Fibroblast of villous mesenchyme (primary cell): Measurements from ENCODE around the gene ADD1. TPM values are rescaled to one million over a fixed set of nuclear protein-coding genes. Genes with fewer than 3 reads are reported as not detected.

Source experiments
- DNase-seq: peaks from one replicate; pipeline ENCODE4 v3.0.0-alpha.2; 2010; ENCODE audit warnings: low read depth
- H3K4me3 ChIP-seq: 2 replicates; pipeline ENCODE4 v1.5.1; 2011; ENCODE audit warnings: low read depth, mild to moderate bottlenecking, low read length
- CTCF ChIP-seq: IDR thresholded peaks from 2 replicates; pipeline ENCODE4 v1.5.1; 2012; ENCODE audit warnings: low read depth, mild to moderate bottlenecking, low read length; ENCODE audit not compliant: insufficient read depth
- total RNA-seq: library from RNA; depleted of rRNA; stranded (reverse); fragments of >200 nt; gene quantifications from 2 replicates; pipeline ENCODE4 v1.2.3, GENCODE V29; 2012

Gene ADD1
- total RNA-seq, 1 donor, result 212 TPM

GRCh38 chr4:2837904-2838496 is 5.6 kb upstream of the ADD1 start:
- peak; percentile 78 for DNase-seq
- no peak for TF ChIP-seq CTCF
- no peak overlapping the region for H3K4me3 ChIP-seq

DNA sequence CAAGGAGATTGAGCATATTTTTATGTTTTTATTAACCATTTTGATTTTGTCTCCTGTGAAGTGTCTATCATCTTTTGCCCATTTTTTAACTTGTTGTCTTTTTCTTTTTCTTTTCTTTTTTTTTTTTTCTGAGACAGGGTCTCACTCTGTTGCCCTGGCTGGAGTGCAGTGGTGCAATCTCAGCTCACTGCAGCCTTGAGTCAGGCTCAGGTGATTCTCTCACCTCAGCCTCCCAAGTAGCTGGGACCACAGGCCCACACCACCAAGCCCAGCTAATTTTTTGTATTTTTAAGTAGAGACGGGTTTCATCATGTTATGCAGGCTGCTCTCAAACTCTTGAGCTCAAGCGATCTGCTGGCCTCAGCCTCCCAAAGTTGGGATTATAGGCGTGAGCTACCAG is 4.6 kb upstream of the ADD1 start:
- TF ChIP-seq CTCF, result no peak
- DNase-seq, result no peak

DNA sequence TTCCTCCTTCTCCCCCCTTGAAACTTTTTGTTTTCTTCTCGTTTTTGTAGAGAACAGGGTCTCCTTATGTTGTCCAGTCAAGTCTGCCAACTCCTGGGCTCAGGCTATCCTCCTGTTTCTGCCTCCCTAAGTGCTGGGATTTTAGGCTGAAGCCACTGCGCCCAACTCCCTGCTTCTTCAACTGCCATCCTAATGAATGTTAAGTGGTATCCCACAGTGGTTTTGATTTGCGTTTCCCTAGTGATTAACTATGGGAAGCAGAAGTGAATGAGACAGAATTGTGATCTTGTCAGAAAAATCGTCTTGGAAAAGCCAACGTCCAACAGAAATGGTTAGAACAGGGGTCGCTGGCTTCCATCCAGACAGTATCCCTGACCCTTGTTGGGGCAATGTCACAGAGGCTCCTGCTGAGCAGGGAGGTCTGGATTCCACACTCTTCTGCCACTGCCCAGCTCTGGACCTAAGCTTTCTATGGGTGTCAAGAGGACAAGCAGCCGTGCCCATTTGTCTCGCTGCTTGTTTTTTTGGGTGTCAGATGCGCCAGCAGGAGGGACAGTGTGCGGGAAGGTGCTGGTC is 869 bp upstream of the ADD1 start:
- TF ChIP-seq CTCF, result no peak
- H3K4me3 ChIP-seq, result peak overlapping the region; percentile 69
- no peak for DNase-seq

More for the DNA sequence above, 4.6 kb upstream of the ADD1 start:
- no peak overlapping the region for H3K4me3 ChIP-seq

GRCh38 chr4:2843941-2844584 is 419 bp downstream of the ADD1 start:
- H3K4me3 ChIP-seq, result peak overlapping the region; percentile 88
- TF ChIP-seq CTCF, result no peak
- DNase-seq, result peak; percentile 48

GRCh38 chr4:2846172-2846571 is 2.5 kb downstream of the ADD1 start:
- H3K4me3 ChIP-seq, result no peak overlapping the region
- DNase-seq, result no peak
- no peak for TF ChIP-seq CTCF

DNA sequence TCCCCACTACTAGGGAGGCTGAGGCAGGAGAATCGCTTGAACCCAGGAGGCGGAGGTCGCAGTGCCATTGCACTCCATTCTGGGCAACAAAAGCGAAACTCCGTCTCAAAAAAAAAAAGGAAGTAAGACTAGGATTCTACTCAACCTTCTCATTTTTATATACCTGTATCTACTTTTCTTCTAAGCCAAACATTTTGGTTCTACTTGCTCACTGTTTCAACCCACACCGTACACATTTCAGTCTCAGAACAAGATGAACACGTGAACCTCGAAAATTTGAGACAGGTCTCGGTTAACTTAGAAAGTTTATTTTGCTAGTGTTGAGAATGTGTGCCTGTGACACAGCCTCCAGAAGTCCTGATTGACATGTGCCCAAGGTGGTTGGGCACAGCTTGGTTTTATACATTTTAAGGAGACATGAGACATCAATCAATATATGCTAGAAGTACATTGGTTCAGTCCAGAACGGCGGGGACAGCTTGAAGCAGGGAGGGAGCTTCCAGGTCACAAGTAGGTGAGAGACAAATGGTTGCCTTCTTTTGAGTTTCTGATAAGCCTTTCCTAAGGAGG is 3.7 kb downstream of the ADD1 start:
- H3K4me3 ChIP-seq, result no peak overlapping the region
- no peak for DNase-seq
- TF ChIP-seq CTCF, result no peak
